ENCODE measurements around the gene TTC17.

GRCh38 chr11:43408277-43408676 is 49.6 kb downstream of the TTC17 start:
- TF ChIP-seq CTCF (IDR thresholded peaks at IDR 0.05) (no peak), EZH2 (IDR thresholded peaks at IDR 0.05) (no peak)
